Activated gamma-delta T cell treated with Interleukin-2 at 50 U/mL for 16 hours (primary cell): Measurements from ENCODE around the gene CCDC170.
"Not testable (repeated sequence)": the region's sequence is repeated elsewhere in the genome, so short reads cannot be mapped to it uniquely, and the experiment has no call there.

ENCODE experiments used
- DNase-seq: peaks from one replicate; pipeline ENCODE4 v3.0.0-alpha.2; 2020

The CCDC170 gene, protein sequence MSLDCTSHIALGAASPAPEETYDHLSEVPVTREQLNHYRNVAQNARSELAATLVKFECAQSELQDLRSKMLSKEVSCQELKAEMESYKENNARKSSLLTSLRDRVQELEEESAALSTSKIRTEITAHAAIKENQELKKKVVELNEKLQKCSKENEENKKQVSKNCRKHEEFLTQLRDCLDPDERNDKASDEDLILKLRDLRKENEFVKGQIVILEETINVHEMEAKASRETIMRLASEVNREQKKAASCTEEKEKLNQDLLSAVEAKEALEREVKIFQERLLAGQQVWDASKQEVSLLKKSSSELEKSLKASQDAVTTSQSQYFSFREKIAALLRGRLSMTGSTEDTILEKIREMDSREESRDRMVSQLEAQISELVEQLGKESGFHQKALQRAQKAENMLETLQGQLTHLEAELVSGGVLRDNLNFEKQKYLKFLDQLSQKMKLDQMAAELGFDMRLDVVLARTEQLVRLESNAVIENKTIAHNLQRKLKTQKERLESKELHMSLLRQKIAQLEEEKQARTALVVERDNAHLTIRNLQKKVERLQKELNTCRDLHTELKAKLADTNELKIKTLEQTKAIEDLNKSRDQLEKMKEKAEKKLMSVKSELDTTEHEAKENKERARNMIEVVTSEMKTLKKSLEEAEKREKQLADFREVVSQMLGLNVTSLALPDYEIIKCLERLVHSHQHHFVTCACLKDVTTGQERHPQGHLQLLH

DNA sequence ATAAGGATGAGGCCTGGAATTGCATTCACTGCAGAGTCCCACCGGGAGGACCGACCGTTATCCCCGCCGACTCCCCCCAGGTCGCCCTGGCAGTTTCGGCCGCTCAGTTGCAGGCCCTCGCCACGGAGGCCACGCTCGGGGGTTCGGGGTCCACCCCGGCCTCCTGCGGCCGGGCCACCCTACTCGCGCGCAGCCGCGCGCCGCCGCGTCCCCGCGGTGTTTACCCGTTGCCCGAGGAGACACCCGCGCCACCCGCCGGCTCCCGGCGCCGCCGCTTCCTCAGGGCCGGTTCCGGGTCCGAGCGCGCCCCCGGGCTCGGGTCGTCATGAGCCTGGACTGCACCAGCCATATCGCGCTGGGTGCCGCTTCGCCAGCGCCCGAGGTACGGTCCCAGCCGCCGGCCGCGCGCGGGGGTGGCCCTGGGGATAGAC is at the start of gene CCDC170:
CCDC170 (plus strand) TSS at position 214 of the 431 bp plus-strand sequence; CDS start at position 326, 112 bp downstream.
- DNase-seq, result no peak

DNA sequence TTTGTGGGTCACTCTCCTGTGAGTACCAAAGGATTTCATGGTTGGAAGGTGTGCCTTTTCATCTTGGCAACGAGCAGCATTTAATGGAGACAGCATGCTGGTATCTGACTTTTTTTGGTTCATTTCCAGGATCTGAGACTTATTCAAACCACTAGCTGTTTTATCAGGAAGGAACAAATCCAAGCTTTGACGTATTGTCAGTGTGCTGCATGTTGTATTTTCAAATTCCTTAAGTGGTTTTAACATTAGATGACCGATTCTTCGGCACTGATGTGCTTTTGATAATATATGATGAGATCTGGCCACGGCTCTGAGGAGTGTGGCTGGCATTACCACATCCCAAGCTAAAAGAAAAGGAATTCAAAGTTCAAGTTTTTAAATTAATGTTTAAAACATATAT is 48.3 kb upstream of the CCDC170 start:
- no peak for DNase-seq

DNA sequence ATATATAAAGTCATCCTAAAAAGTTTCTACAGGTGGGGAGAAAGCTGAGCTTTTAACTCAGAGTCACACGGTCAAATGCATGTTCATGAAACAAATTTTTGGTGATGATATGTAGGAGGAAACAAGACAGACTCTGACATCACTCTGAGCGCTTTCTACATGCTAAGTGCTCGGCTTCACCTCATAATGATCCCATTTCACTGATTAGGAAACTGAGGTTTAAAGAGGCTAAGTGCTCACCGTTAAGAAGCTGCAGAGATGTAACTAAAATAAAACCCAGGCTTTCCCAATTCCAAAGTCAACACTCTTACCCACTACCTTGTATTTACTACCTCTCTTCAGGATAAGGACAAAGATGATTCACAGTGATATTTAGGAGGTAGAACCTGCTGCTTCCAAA is 46.6 kb upstream of the CCDC170 start:
- DNase-seq, result no peak

DNA sequence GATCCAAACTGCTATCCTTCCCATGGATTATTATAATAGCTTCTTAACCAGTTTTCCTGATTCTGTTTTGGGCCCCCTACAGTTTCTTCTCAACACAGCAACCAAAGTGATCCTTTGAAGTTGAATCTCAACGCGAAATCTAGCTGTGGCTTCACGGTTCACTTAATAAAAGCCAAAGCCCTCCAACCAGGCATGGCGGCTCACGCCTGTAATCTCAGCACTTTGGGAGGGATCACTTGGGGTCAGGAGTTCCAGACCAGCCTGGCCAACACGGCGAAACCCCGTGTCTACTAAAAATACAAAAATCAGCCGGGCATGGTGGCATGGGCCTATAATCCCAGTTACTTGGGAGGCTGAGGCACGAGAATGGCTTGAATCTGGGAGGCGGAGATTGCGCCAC is 45.2 kb upstream of the CCDC170 start:
- DNase-seq, result no peak

DNA sequence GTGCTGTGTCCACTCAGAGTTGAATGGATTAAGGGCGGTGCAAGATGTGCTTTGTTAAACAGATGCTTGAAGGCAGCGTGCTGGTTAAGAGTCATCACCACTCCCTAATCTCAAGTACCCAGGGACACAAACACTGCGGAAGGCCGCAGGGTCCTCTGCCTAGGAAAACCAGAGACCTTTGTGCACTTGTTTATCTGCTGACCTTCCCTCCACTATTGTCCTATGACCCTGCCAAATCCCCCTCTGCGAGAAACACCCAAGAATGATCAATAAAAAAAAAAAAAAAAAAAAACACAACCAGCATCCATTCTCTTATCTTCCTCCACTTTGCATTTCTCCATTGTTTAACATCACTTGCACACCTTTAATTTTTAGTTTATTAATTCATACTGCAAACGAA is 42.9 kb upstream of the CCDC170 start:
- not testable (repeated sequence) for DNase-seq

DNA sequence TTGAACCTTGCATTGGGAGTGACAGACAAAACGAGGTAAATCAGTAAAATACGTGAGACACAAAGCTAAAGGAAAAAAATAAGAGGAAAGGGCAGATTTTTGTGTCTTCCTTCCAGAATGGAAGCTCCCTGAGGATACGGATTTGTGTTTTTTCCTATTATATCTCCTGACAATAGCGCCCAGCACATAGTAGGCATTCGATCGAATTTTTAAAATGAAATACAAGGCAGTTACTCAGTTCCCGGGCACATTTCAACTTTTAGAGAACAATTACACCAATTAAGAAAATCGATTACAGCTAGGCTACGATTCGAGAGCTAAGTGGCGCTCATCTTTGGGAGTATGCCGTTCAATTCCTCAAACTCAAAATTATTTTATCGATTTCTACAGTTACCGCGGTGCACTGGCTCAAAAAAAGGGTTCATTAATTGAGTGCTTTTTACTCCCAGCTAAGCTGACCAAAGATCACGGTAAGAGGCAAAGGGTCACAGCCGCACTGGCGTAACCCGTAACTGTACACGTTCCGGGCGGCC is 42.3 kb upstream of the CCDC170 start:
- DNase-seq, result no peak

DNA sequence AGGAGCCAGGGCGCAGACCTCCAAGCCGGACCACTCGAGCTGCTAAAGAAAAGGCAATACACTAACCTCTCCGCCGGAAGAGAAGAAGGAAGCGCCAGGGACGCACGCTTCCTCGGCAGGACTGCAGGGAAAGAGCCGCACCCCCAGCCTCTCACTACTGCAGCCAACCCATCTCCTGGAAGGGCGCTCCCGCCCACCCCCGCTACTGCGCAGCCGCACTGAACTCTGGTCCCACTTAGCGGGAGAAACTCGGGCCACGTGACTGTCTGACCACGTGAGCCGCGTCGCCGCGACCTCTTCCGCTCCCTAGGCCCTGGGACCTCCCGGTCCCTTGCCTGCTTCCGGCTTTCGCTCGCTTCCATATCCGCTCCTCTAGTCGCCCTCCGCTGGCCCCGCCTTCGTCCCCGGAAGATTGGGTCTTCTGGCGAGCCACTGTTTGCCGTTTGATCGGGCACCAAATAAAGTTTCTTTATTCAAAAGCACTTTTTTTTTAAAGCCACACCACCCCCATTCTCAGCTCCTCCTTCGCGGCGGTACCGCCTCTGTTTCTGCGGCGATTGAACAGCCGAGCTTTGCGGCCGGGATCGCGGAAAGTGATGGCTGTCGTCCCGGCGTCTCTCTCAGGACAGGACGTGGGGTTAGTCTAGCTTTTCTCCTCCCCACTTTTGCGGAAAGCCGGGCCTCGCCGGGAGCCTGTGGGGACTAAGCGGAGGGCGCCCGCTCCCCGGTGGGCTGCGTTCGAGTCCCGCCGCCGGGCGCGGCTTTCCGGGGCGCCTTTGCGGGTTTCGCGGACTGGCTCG is 41.7 kb upstream of the CCDC170 start, which contains the start of gene RMND1:
RMND1 (minus strand) TSS at position 177 of the 800 bp plus-strand sequence. CDS start 6,315 bp downstream, outside the sequence.
- DNase-seq, result peak; percentile 99

DNA sequence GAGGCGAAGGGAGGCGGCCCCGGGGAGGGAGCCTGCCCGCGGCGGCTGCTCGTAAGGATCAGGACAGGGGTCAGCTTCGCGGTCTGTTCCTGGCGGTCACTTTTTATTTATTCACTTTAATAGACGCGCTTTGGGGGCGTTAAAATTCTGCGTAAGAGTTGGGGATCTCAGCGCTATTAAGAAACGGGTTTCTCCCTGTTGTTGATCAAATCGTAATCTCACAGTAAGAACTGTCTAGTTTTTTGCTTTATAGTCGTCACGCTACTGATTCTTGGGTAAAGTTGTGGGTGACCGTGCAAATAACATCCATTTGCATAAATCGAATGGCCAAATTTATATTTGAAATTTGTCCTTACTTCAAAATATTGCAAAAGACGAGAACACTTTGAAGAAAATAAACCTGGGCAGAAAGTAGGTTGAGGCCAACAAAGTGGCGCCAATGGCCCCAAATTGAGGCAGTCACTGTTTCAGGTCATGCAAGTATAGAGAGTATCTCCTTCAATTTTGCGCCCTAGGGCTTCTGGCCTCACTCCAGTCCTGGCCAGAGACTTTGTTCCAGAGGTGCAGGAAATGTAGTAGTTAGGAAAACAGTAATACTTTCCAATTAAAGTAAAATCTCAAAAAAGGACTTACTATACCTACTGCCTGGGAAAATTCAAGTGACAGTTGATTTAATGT is 40.9 kb upstream of the CCDC170 start:
- no peak for DNase-seq

DNA sequence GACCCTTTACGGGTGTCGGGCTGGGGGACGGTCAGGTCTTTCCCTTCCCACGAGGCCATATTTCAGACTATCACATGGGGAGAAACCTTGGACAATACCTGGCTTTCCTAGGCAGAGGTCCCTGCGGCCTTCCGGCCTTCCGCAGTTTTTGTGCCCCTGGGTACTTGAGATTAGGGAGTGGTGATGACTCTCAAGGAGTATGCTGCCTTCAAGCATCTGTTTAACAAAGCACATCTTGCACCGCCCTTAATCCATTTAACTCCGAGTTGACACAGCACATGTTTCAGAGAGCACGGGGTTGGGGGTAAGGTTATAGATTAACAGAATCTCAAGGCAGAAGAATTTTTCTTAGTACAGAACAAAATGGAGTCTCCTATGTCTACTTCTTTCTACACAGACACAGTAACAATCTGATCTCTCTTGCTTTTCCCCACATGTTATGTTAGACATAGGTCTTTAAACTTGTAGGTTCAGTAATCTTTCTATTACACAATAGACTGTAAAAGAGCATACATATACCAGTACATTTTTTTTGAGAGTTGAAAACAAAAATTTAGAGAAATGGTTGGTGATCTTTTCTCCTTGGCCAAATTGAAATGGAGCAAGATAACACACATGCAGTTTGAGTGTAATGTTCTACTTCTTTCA is 37.9 kb upstream of the CCDC170 start:
- DNase-seq, result not testable (repeated sequence)

DNA sequence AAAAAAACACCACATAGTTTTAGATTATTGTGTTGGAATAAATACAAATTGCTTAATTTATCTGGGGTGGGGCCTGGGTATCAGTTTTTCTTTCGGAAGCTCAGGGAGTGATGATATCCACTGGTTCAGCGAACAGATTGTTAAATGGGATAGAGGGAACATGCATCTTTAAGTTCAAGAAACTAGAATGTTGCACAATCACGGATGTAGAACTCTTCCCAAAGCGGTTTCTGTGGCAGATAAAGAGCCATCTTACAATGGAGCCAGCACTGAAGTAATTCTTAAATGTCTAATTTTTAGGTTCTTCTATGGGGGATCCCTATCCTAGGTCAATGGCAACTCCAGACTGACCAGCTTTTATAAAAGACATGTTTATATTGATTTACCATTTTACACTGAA is 32.1 kb upstream of the CCDC170 start:
- no peak for DNase-seq

DNA sequence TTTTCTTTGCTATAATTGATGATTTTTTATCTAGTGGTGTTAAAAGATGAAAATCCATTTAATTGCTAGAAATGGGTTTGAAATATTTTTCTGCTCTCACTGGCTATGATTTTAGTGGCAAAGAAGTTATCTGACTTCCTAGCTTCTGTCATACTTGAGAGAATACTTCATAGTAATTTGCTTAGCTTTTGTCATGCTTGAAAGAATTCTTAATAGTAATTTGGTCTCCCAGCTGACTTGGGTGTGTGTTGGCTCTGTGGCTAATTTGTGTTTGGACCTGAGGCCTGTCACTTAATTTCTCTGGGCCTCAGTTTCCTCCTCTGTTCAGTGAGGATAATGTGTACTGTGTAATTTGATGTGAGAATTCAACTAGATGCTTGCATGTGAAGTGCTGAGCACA is 29.1 kb upstream of the CCDC170 start:
- no peak for DNase-seq

DNA sequence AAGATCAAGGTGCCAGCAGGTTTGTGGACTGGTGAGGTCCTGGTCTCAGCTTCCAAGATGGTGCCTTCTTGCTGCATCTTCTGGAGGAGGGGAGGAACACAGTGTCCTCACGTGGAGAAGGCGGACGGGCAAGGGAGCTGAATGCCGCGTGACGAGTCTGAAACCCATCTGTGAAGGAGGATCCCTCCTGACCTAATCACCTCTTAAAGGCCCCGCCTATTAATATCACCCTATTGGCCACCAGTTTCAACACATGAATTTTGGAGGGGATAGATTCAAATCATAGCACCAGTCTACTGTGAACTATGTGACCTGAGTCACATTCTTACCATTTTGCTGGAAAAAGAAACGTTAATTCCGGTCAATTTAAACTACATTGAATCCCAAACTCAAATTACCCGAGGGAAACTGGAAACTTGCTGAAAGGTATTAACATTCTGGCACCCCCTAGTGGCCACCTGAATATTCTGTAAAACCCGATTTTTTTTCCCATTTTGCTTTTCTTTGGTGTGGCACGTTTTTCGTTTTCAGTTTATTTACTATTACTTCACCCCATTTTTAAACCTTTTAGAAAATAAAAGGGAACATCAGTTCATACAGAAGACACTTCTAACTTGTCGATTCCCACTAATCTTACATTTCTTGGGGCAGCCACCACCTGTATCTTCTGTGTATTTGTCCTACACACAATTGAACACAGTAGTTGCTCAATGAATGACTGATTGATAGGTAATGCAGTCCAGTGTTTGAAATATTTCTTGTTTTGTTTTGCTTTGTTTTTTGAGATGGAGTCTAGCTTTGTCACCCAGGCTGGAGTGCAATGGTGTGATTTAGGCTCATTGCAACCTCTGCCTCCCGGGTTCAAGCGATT is 17.9 kb upstream of the CCDC170 start:
- DNase-seq, result peak; percentile 45

DNA sequence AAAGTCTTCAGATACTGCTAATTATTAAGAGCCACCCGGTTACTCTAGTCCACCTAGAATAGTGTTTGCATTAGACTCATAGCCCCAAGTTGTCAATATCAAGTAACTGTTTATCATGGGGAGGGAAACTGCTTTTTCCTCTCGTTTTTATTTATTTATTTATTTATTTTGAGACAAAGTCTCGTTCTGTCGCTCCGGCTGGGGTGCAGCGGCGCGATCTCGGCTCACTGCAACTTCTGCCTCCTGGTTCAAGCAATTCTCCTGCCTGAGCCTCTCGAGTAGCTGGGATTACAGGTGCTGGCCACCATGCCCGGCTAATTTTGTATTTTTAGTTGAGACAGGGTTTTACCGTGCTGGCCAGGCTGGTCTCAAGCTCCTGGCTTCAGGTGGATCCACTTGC is 16.1 kb upstream of the CCDC170 start:
- no peak for DNase-seq

DNA sequence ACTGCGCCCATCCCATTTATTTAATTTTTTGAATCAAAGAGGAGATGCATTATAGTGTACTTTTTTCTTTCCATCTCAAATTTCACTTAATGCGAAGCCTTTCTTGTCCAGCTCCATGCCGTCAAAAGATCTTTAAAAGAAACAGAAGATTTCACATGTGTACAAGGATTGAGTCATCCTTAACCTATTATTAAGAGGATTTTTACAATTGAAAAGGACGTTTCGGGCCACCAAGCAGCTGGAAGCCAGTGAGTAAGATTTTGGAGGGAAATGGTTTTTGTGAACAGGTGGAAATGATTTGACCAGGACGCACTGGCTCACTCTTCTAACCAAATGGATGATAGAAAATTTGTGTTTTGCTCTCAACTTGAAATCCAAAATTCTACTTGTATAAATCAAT is 15.1 kb upstream of the CCDC170 start:
- DNase-seq, result no peak

DNA sequence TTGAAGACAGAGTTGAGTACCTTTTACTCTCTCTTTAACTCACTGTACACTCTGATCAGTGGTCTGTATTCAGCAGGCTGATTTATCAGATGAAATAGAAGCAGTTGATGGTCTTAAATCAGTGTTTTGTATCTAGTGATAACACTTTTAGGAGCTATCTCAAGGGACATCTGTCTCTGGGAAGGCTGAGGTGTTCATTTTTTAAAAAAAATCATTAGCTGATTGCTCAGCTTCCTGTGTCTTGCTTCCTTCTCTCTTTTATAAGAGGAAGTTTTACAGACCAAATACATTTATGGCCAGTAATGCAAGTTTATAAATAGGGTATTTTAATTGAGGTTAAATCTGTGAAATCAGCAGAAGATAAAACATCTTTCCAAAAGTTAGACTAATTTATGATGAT is 12.0 kb upstream of the CCDC170 start:
- DNase-seq, result no peak

DNA sequence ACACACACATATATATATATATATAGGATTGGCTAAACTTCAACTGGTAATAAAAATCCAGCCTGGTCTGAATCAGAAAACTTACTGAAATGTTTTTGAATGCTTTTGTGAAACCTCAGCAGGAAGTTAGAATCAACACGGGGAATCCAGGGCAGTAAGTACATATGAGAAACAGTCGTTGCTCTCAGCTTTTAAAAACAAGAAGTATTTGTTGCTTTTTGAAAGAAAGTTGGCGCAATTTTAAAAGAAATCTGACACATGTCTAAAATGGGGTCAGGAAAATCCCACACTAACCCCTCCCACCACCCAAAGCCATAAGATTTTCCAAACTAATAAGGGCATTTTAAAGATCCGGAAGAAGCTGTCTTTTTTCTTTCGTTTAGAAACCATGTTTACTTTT is 11.5 kb upstream of the CCDC170 start:
- DNase-seq, result no peak

DNA sequence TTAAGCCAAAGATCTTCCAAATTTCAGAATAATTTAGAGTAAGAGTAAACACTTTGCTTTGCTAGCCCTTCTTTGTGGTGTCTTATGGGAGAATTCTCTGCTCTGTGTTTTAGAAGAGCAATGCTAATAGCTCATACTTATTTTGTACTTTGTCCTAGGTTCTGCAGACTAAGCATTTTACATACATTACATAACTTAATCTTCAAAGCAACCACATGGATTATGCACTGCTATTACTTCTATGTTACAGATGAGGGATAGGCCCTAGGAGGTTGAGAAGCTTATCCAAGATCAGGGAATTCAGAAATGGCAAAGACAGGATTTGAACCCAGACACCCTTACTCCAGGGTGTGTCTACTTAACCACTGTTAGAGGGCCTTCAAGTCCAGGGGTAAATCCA is 9.8 kb upstream of the CCDC170 start:
- no peak for DNase-seq

DNA sequence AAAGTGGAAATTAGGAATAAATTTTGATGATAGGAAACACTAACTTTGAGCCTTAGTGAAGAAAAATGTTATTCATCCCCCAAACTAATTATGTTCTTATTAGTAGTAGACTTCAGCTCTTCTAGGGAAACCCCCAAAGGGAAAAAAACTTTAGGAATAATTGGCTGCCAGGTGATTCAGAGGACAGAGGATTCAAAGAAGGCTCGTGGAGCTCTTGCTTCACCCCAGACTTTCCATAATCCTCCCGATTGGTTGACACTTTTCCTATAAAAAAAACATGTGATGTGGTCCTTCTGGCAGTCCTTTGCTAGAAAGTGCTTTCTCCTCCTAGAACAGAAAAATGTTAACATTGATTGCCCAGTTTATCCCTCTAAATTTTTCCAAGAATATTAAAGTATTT is 5.6 kb upstream of the CCDC170 start:
- DNase-seq, result no peak

DNA sequence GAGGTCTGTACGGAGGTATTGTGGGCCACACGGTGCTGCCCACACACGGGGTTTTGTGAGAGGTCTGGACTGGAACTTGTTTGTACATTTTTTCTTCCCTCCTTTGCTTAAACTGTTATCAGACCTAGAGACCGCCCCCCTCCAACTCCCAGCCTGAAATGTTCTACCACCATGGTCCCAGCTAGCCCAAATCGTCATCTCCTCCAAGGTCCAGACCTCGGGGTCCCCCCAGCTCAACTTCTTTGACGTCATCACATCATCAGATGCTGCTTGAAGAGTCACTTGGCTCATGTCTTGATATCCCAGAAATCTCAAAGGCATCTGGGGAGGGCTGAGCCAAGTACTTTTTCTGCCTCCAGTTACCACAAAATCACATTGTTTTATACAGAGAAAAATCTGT is 2.8 kb upstream of the CCDC170 start:
- no peak for DNase-seq

DNA sequence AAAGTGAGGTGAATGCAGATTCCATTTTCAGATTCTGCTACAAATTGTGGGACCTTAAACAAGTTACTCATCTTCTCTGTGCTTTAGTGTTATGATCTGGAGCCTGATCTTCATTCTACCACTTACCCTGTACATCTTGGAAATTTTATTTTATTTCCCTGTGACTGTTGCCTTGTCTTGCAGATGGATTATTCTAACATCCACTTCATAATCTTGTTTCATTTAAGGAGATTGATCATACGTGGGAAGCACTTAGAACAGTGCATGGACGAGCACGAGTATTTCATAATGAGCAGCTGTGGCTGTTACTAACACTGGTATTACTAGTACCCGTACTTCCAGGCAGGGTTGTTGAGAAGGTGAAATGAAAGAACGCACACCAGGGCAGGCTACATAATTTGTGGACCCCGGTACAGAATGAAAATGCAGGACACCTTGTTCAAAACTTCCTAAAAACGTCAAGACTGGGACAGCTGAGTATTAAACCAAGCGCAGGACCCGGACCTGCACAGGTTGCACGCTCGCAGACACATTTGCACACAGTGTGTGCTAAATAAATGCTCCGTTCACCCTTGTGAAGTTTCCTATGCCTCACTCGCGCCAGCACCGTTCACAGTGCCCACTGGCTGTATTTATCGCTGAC is 535 bp upstream of the CCDC170 start:
- no peak for DNase-seq
